HG02759 (cell line): ENCODE measurements around the gene AUTS2.
A peak's percentile ranks its signal among the peaks of the same experiment; 100 is the strongest.

Experiments used
- ATAC-seq: cut with Tn5 transposase; IDR thresholded peaks from one replicate; pipeline ENCODE4 v1.9.1; 2021; ENCODE audit warnings: mild to moderate bottlenecking, moderate library complexity; ENCODE audit not compliant: unreplicated experiment

The AUTS2 gene

GRCh38 chr7:70735313-70735712 is 1137.0 kb downstream of the AUTS2 start:
- ATAC-seq, result no peak

- no peak for ATAC-seq
Measured at GRCh38 chr7:70736715-70737460, 1138.6 kb downstream of the AUTS2 start.

GRCh38 chr7:70738151-70738885 is 1140.0 kb downstream of the AUTS2 start:
- ATAC-seq, result no peak

GRCh38 chr7:70739646-70740210 is 1141.5 kb downstream of the AUTS2 start:
- ATAC-seq, result no peak

GRCh38 chr7:70741666-70742065 is 1143.4 kb downstream of the AUTS2 start:
- no peak for ATAC-seq

GRCh38 chr7:70743531-70744325 is 1145.5 kb downstream of the AUTS2 start:
- no peak for ATAC-seq

GRCh38 chr7:70744492-70744891 is 1146.2 kb downstream of the AUTS2 start:
- no peak for ATAC-seq

- no peak for ATAC-seq
Measured at GRCh38 chr7:70749831-70750230, 1151.6 kb downstream of the AUTS2 start.

GRCh38 chr7:70751895-70752294 is 1153.6 kb downstream of the AUTS2 start:
- ATAC-seq, result no peak

GRCh38 chr7:70752794-70753241 is 1154.5 kb downstream of the AUTS2 start:
- ATAC-seq, result no peak

GRCh38 chr7:70756789-70757188 is 1158.5 kb downstream of the AUTS2 start:
- ATAC-seq, result no peak

- no peak for ATAC-seq
Measured at GRCh38 chr7:70758646-70759045, 1160.4 kb downstream of the AUTS2 start.

- ATAC-seq, result no peak
Measured at GRCh38 chr7:70759674-70760073, 1161.4 kb downstream of the AUTS2 start.

GRCh38 chr7:70761711-70762328 is 1163.5 kb downstream of the AUTS2 start:
- ATAC-seq, result peak; percentile 26

GRCh38 chr7:70762696-70763095 is 1164.4 kb downstream of the AUTS2 start:
- ATAC-seq, result no peak

GRCh38 chr7:70763961-70764691 is 1165.9 kb downstream of the AUTS2 start:
- ATAC-seq, result peak; percentile 89

GRCh38 chr7:70764701-70765208 is 1166.5 kb downstream of the AUTS2 start:
- ATAC-seq, result no peak

GRCh38 chr7:70765651-70766050 is 1167.4 kb downstream of the AUTS2 start:
- no peak for ATAC-seq

GRCh38 chr7:70766109-70766508 is 1167.8 kb downstream of the AUTS2 start:
- ATAC-seq, result no peak

GRCh38 chr7:70766694-70767093 is 1168.4 kb downstream of the AUTS2 start:
- ATAC-seq, result no peak
